HepG2 (cell line): Measurements from ENCODE around the gene SPC24. TPM values are rescaled to one million over a fixed set of nuclear protein-coding genes. Genes with fewer than 3 reads are reported as not detected.

Experiments used
- ATAC-seq: fragments of 200-7000 bp; cut with Tn5 transposase; 3 replicates; pipeline ENCODE4 v1.9.1; 2020; ENCODE audit warnings: mild to moderate bottlenecking, moderate library complexity
- BruUV-seq: library from RNA; stranded (reverse); fragments of 400-500 nt; replicated peaks from 2 replicates; lab custom pipeline; 2021; lab: Mats Ljungman, UMichigan
- CTCF ChIA-PET: fragments of 300-600 bp; formaldehyde crosslinking; extraction: SDS; loops from one replicate; lab custom pipeline; 2021; ENCODE audit warnings: low total read pairs, inconsistent platforms, low intra/inter-chr PET ratio; lab: Yijun Ruan, JAX
- POLR2A ChIA-PET: fragments of 350-600 bp; sonication (Branson Sonifier 250); formaldehyde crosslinking; loops from one replicate; lab custom pipeline; 2020; ENCODE audit warnings: antibody characterized with exemption, inconsistent platforms; lab: Yijun Ruan, JAX
- DNase-seq: peaks from one replicate; pipeline ENCODE4 v3.0.0-alpha.2; 2015; ENCODE audit warnings: low spot score
- FAIRE-seq: peaks from 3 replicates; lab custom pipeline; 2011; peaks lifted over from hg19 to GRCh38; lab: Jason Lieb, UNC
- H2AFZ ChIP-seq: one replicate; pipeline ENCODE4 v1.6.1; 2011; ENCODE audit warnings: low read length, inconsistent platforms
- H3K27ac ChIP-seq: fragments of 300-600 bp; 3 replicates; pipeline ENCODE4 v1.8.0; 2011; ENCODE audit warnings: mixed run types, mild to moderate bottlenecking, mixed read lengths, low read length, inconsistent platforms; ENCODE audit not compliant: insufficient read depth; ENCODE audit errors: extremely low read length
- H3K27me3 ChIP-seq, 2 experiments: fragments of 200-600 bp in 1 of 2; 2 replicates in 1 of 2; 3 replicates in 1 of 2; pipeline versions ENCODE4 v1.6.0 to v1.8.0; 2011; ENCODE audit warnings: low read length in 2 of 2, mild to moderate bottlenecking in 2 of 2, moderate library complexity in 2 of 2, inconsistent platforms in 1 of 2; ENCODE audit not compliant: insufficient read depth in 2 of 2, control insufficient read depth in 1 of 2
- H3K36me3 ChIP-seq, 2 experiments: fragments of 200-600 bp in 1 of 2; replicated peaks in 1 of 2; 2 replicates in 1 of 2; 3 replicates in 1 of 2; pipeline versions ENCODE4 v1.5.1 to v1.8.0; 2011; ENCODE audit warnings: low read length in 2 of 2, inconsistent platforms in 1 of 2; ENCODE audit not compliant: insufficient read depth in 2 of 2, control insufficient read depth in 1 of 2
- H3K4me1 ChIP-seq: 2 replicates; pipeline ENCODE4 v1.5.1; 2012; ENCODE audit warnings: low read length, inconsistent platforms; ENCODE audit not compliant: insufficient read depth
- H3K4me2 ChIP-seq: 2 replicates; pipeline ENCODE4 v1.6.0; 2011; ENCODE audit warnings: low read depth, low read length, inconsistent platforms
- H3K4me3 ChIP-seq, 3 experiments: fragments of 200-600 bp in 1 of 3; sonication (generic), shearing (Covaris generic) in 1 of 3; replicated peaks in 1 of 3; 2 replicates each; pipeline ENCODE4 v1.5.1; 2011 to 2016; ENCODE audit warnings: low read length in 3 of 3, inconsistent platforms in 2 of 3, low read depth in 2 of 3, mild to moderate bottlenecking in 2 of 3, control low read depth in 1 of 3, mixed read lengths in 1 of 3; ENCODE audit not compliant: insufficient read depth in 1 of 3
- H3K79me2 ChIP-seq: one replicate; pipeline ENCODE4 v1.6.1; 2011; ENCODE audit warnings: low read length, inconsistent platforms; ENCODE audit not compliant: insufficient read depth
- H3K9ac ChIP-seq: 2 replicates; pipeline ENCODE4 v1.6.0; 2011; ENCODE audit warnings: mild to moderate bottlenecking, low read depth, low read length, inconsistent platforms; ENCODE audit not compliant: insufficient read depth
- H3K9me3 ChIP-seq: 2 replicates; pipeline ENCODE4 v1.5.1; 2012; ENCODE audit warnings: mild to moderate bottlenecking, low read length
- H4K20me1 ChIP-seq: 2 replicates; pipeline ENCODE4 v1.6.0; 2011; ENCODE audit warnings: inconsistent platforms, mild to moderate bottlenecking, low read length, moderate library complexity; ENCODE audit not compliant: insufficient read depth
- ARNT ChIP-seq: fragments of 450-650 bp; IDR thresholded peaks from 2 replicates; pipeline ENCODE4 v1.6.1; 2017
- KLF16 ChIP-seq, 2 experiments: sonication (generic) in 1 of 2; formaldehyde crosslinking in 1 of 2; IDR thresholded peaks; 2 replicates each; pipeline versions ENCODE4 v1.6.1 to v1.8.0; 2016 to 2023; ENCODE audit warnings: missing genetic modification reagents in 2 of 2, missing compliant biosample characterization in 1 of 2
- MED13 ChIP-seq: sonication (generic); formaldehyde crosslinking; IDR thresholded peaks from 2 replicates; pipeline ENCODE4 v1.5.0; 2020; ENCODE audit warnings: missing genetic modification reagents
- NFIB ChIP-seq: sonication (generic); formaldehyde crosslinking; IDR thresholded peaks from 2 replicates; pipeline ENCODE4 v1.9.0; 2021; ENCODE audit warnings: missing genetic modification reagents, mild to moderate bottlenecking, borderline replicate concordance
- NR0B2 ChIP-seq: sonication (generic); formaldehyde crosslinking; IDR thresholded peaks from 2 replicates; pipeline ENCODE4 v1.4.0; 2020; ENCODE audit warnings: mild to moderate bottlenecking, missing genetic modification reagents
- PAX8 ChIP-seq: sonication (generic); formaldehyde crosslinking; IDR thresholded peaks from 2 replicates; pipeline ENCODE4 v1.8.0; 2022; ENCODE audit warnings: mild to moderate bottlenecking, missing genetic modification reagents, borderline replicate concordance
- PHB2 ChIP-seq: fragments of 450-650 bp; IDR thresholded peaks from 2 replicates; pipeline ENCODE4 v1.6.1; 2018; ENCODE audit not compliant: partially characterized antibody
- RELA ChIP-seq: sonication (generic); formaldehyde crosslinking; IDR thresholded peaks from 2 replicates; pipeline ENCODE4 v1.4.0; 2020; ENCODE audit warnings: missing genetic modification reagents
- TBX3 ChIP-seq: fragments of 450-650 bp; IDR thresholded peaks from 2 replicates; pipeline ENCODE4 v1.6.1; 2017; ENCODE audit warnings: antibody characterized with exemption, mild to moderate bottlenecking, inconsistent platforms, borderline replicate concordance
- TEAD2 ChIP-seq: sonication (generic); formaldehyde crosslinking; IDR thresholded peaks from 2 replicates; pipeline ENCODE4 v1.9.0; 2021; ENCODE audit warnings: missing genetic modification reagents
- ZBTB2 ChIP-seq: sonication (generic); formaldehyde crosslinking; IDR thresholded peaks from 2 replicates; pipeline ENCODE4 v1.8.0; 2022; ENCODE audit warnings: low read depth, missing genetic modification reagents
- ZBTB7A ChIP-seq: sonication (generic); formaldehyde crosslinking; IDR thresholded peaks from 2 replicates; pipeline ENCODE4 v1.8.0; 2022; ENCODE audit warnings: mild to moderate bottlenecking, missing genetic modification reagents
- ZFY ChIP-seq: sonication (generic); formaldehyde crosslinking; IDR thresholded peaks from 2 replicates; pipeline ENCODE4 v1.4.0; 2020; ENCODE audit warnings: missing genetic modification reagents
- ZNF235 ChIP-seq: sonication (generic); formaldehyde crosslinking; IDR thresholded peaks from 2 replicates; pipeline ENCODE4 v1.8.1; 2023; ENCODE audit warnings: mild to moderate bottlenecking, missing genetic modification reagents, borderline replicate concordance
- ZNF280B ChIP-seq: sonication (generic); formaldehyde crosslinking; IDR thresholded peaks from 2 replicates; pipeline ENCODE4 v1.5.0; 2020; ENCODE audit warnings: missing genetic modification reagents, mild to moderate bottlenecking, borderline replicate concordance
- ZNF503 ChIP-seq: sonication (generic); formaldehyde crosslinking; IDR thresholded peaks from 2 replicates; pipeline ENCODE4 v1.4.0; 2020; ENCODE audit warnings: missing genetic modification reagents
- ZNF572 ChIP-seq: sonication (generic); formaldehyde crosslinking; IDR thresholded peaks from 2 replicates; pipeline ENCODE4 v1.5.1; 2020; ENCODE audit warnings: mild to moderate bottlenecking, missing genetic modification reagents
- ZNF788 ChIP-seq: sonication (generic); formaldehyde crosslinking; IDR thresholded peaks from 2 replicates; pipeline ENCODE4 v1.5.0; 2020; ENCODE audit warnings: mild to moderate bottlenecking, missing genetic modification reagents, borderline replicate concordance
- WGBS: methylation state at CpG from one replicate; pipeline ENCODE4 v1.1.6; 2017; ENCODE audit warnings: low lambda C conversion rate; 5-methylcytosine and 5-hydroxymethylcytosine counted together
- in situ Hi-C: cut with HindIII; loops from 2 replicates; pipeline ENCODE4 v1.10.0; 2017; ENCODE audit warnings: low pct_unique_long_range_greater_than_20kb; ENCODE audit not compliant: extremely low pct_ligation_motif_present
- intact Hi-C: fragments of 100-400 bp; cut with micrococcal nuclease; formaldehyde crosslinking; loops from one replicate; pipeline ENCODE4 v1.10.0; 2022; ENCODE audit not compliant: unreplicated experiment
- polyA plus RNA-seq, 8 experiments: library from polyadenylated mRNA; depleted of rRNA in 3 of 8; stranded (reverse) in 7 of 8; unstranded in 1 of 8; fragments of >200 nt; fragmentation: Illumina TruSeq in 4 of 8; extraction: Trizol in 4 of 8; gene quantifications; 2 replicates each; pipeline versions ENCODE4 v1.2.1 to v1.2.3, GENCODE V29; 2011 to 2016; ENCODE audit warnings: low read depth in 4 of 8, missing spikeins in 1 of 8, mixed read lengths in 1 of 8; ENCODE audit not compliant: insufficient read depth in 1 of 8
- total RNA-seq, 5 experiments: library from RNA; depleted of rRNA; stranded (reverse); fragments of >200 nt; fragmentation: Illumina TruSeq; extraction: Trizol; gene quantifications; 2 replicates each; pipeline ENCODE4 v1.2.3, GENCODE V29; 2016; ENCODE audit warnings: low read depth in 1 of 5

The SPC24 gene
- total and polyA plus RNA-seq, 2 of the 13 experiments (the other 11 are each of a cell fraction or from before 2014, with no cell fraction given), result 10.0 to 46.2 TPM

- no peak for TF ChIP-seq ZNF572
- TF ChIP-seq ZBTB2, result no peak
- TF ChIP-seq KLF16 (CRISPR knock-in tag; IDR thresholded peaks at IDR 0.05), result no peak
- TF ChIP-seq TBX3, result no peak
- no peak for TF ChIP-seq ZNF235 (CRISPR knock-in tag)
Observed at GRCh38 chr19:11151181-11151580, 4.4 kb downstream of the SPC24 start (continued).

GRCh38 chr19:11148001-11148400, 7.6 kb downstream of the SPC24 start:
- Histone ChIP-seq H3K36me3 (peaks cover 1 to 22% of the 10 kb centered on the region in 2 experiments; a peak in 4 of 5 replicates), H3K27me3 (no peaks in the 10 kb centered on the region), H3K79me2 (peaks cover 10% of the 10 kb centered on the region), H3K4me3 (no peak overlapping the region), H3K9ac (no peak overlapping the region), H4K20me1 (no peaks in the 10 kb centered on the region), H3K4me1 (peaks cover 34% of the 10 kb centered on the region), H3K27ac (no peak overlapping the region), H3K4me2 (no peak overlapping the region), H3K9me3 (no peaks in the 10 kb centered on the region), H2AFZ (no peak overlapping the region)
- FAIRE-seq (no peak), DNase-seq (no peak), ATAC-seq (no peak)
- TF ChIP-seq TEAD2 (CRISPR knock-in tag) (no peak), NFIB (CRISPR knock-in tag) (no peak), ZFY (no peak), ZNF280B (no peak), MED13 (no peak), ZNF503 (no peak), PAX8 (CRISPR knock-in tag) (no peak), ZBTB7A (CRISPR knock-in tag) (no peak), ZNF788 (no peak), NR0B2 (CRISPR knock-in tag) (no peak), RELA (no peak), PHB2 (no peak), ARNT (no peak)
- in situ Hi-C loops, result no loop called here
- no TSS peak for BruUV-seq
- ChIA-PET CTCF (no interaction called here), POLR2A (interaction anchor here (1.1 kb wide), 1 partner anchor 9 kb away, joined by 3 read pairs; no protein-coding TSS in a partner anchor)
- 92% methylated on average over 13 of the region's 14 CpGs for WGBS
- intact Hi-C loops, result no loop called here
